ELF-1 (cell line): ENCODE measurements around the gene FGFR1OP2.
A peak's percentile ranks its signal among the peaks of the same experiment; 100 is the strongest.
"Not testable (repeated sequence)": the region's sequence is repeated elsewhere in the genome, so short reads cannot be mapped to it uniquely, and the experiment has no call there.

Source experiments
- DNase-seq: peaks from one replicate; pipeline ENCODE4 v3.0.0-alpha.2; 2016; ENCODE audit warnings: low read depth, low spot score

FGFR1OP2 gene

GRCh38 chr12:26937863-26938700 lies at the start of gene FGFR1OP2, which contains the start of gene INTS13:
TSS of gene FGFR1OP2 (plus strand) at chr12:26938470. CDS start at chr12:26954159, 15,689 bp downstream.
TSS of gene INTS13 (minus strand) at chr12:26937981. CDS start at chr12:26936803, 1,178 bp downstream.
- DNase-seq: peak; percentile 99

- DNase-seq: no peak
These were observed 47.5 kb upstream of the FGFR1OP2 start for GRCh38 chr12:26890784-26891183.

GRCh38 chr12:26891704-26892103 lies 46.6 kb upstream of the FGFR1OP2 start:
- DNase-seq: no peak

GRCh38 chr12:26895672-26896071 lies 42.6 kb upstream of the FGFR1OP2 start:
- no peak for DNase-seq

GRCh38 chr12:26896913-26897312 lies 41.4 kb upstream of the FGFR1OP2 start:
- DNase-seq: no peak

- not testable (repeated sequence) for DNase-seq
These were observed 34.9 kb upstream of the FGFR1OP2 start for GRCh38 chr12:26903396-26903795.

- DNase-seq: no peak
These were observed 32.2 kb upstream of the FGFR1OP2 start for GRCh38 chr12:26906024-26906423.

GRCh38 chr12:26906704-26907103 lies 31.6 kb upstream of the FGFR1OP2 start:
- no peak for DNase-seq

- peak; percentile 13 for DNase-seq
These were observed 19.7 kb upstream of the FGFR1OP2 start for GRCh38 chr12:26918321-26919215.

- DNase-seq: no peak
These were observed 19.1 kb upstream of the FGFR1OP2 start for GRCh38 chr12:26919216-26919555.

GRCh38 chr12:26921886-26922285 lies 16.4 kb upstream of the FGFR1OP2 start:
- no peak for DNase-seq

GRCh38 chr12:26928661-26929060 lies 9.6 kb upstream of the FGFR1OP2 start:
- DNase-seq: no peak

GRCh38 chr12:26929590-26929989 lies 8.7 kb upstream of the FGFR1OP2 start:
- no peak for DNase-seq

- no peak for DNase-seq
These were observed 2.5 kb upstream of the FGFR1OP2 start for GRCh38 chr12:26935636-26936378.

- DNase-seq: peak; percentile 14
These were observed 1.5 kb upstream of the FGFR1OP2 start for GRCh38 chr12:26936559-26937442.

GRCh38 chr12:26937443-26937862 lies 817 bp upstream of the FGFR1OP2 start:
- DNase-seq: no peak

- no peak for DNase-seq
These were observed 412 bp downstream of the FGFR1OP2 start for GRCh38 chr12:26938701-26939062.

- no peak for DNase-seq
These were observed 1.0 kb downstream of the FGFR1OP2 start for GRCh38 chr12:26939192-26939832.

- no peak for DNase-seq
These were observed 1.7 kb downstream of the FGFR1OP2 start for GRCh38 chr12:26939953-26940352.

GRCh38 chr12:26940516-26941214 lies 2.4 kb downstream of the FGFR1OP2 start:
- DNase-seq: no peak
